Thoracic aorta (tissue), 2 donors: ENCODE measurements around the gene UBE4B. TPM values are rescaled to one million over a fixed set of nuclear protein-coding genes. Genes with fewer than 3 reads are reported as not detected.

ENCODE experiments used
- ATAC-seq: fragments of 150-250 bp; one replicate; pipeline ENCODE4 v1.8.0; 2017; ENCODE audit warnings: low read depth; ENCODE audit not compliant: insufficient number of reproducible peaks, low FRiP score
- DNase-seq: peaks from one replicate; pipeline ENCODE4 v3.0.0-alpha.2; 2020; ENCODE audit warnings: low spot score
- H3K27ac ChIP-seq, 2 donors: fragments of 200-600 bp; sonication (generic); 1 replicate in 1 of 2; 2 replicates in 1 of 2; pipeline ENCODE4 v1.5.1; 2016; ENCODE audit warnings: mild to moderate bottlenecking in 2 of 2, moderate library complexity in 2 of 2
- H3K27me3 ChIP-seq: fragments of 200-600 bp; sonication (generic); replicated peaks from 2 replicates; pipeline ENCODE4 v1.6.0; 2016; ENCODE audit warnings: mild to moderate bottlenecking; ENCODE audit not compliant: insufficient read depth
- H3K36me3 ChIP-seq: fragments of 200-600 bp; sonication (generic); one replicate; pipeline ENCODE4 v1.5.1; 2016
- H3K4me1 ChIP-seq, 2 donors: fragments of 200-600 bp; sonication (generic); 1 replicate in 1 of 2; 2 replicates in 1 of 2; pipeline versions ENCODE4 v1.5.1 to v1.6.0; 2016; ENCODE audit warnings: low read depth in 2 of 2, mild to moderate bottlenecking in 1 of 2; ENCODE audit not compliant: control insufficient read depth in 1 of 2
- H3K4me3 ChIP-seq: fragments of 200-600 bp; sonication (generic); 2 replicates; pipeline ENCODE4 v1.5.1; 2016; ENCODE audit warnings: mild to moderate bottlenecking
- H3K9me3 ChIP-seq: fragments of 200-600 bp; sonication (generic); 2 replicates; pipeline ENCODE4 v1.5.1; 2016
- CTCF ChIP-seq: fragments of 200-600 bp; sonication (generic); IDR thresholded peaks from one replicate; pipeline ENCODE4 v1.5.1; 2019; ENCODE audit warnings: antibody characterized with exemption
- total RNA-seq, 2 donors: library from RNA; depleted of rRNA; stranded (reverse); fragments of >200 nt; gene quantifications; one replicate each; pipeline versions ENCODE4 v1.1.0 to v1.2.3, GENCODE V29; 2016

Gene UBE4B
- total RNA-seq, 2 donors from 2014 or later, result 55.0 to 89.2 TPM

DNA sequence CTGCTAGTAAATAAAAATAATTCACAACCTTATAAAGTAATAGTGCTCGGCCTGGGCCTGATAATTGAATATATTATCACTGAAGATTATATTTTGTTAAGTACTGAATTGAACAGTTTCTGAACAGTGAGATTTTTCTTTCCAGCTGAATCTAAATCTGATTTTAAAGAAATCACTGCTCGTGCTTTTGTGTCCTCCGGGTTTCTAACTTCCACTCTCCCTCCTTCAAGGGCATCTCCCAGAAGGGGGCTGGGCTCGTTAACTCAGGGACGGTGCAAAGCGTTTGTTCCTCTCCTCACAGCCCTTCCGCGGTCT is 176.8 kb downstream of the UBE4B start:
- ATAC-seq, result no peak
- TF ChIP-seq CTCF, result no peak
- Histone ChIP-seq H3K4me3 (peak overlapping the region; percentile 96), H3K4me1 (peaks cover 15 to 29% of the 10 kb centered on the region in 2 donors), H3K36me3 (no peaks in the 10 kb centered on the region), H3K27ac (peak overlapping the region; percentile 96 to 100), H3K27me3 (no peaks in the 10 kb centered on the region), H3K9me3 (no peaks in the 10 kb centered on the region)
- DNase-seq, result no peak

GRCh38 chr1:10209905-10210810 is 177.4 kb downstream of the UBE4B start, which contains the start of gene KIF1B:
Gene KIF1B, plus strand, starts transcription at chr1:10210570. Its CDS starts 21,759 bp downstream, at chr1:10232329.
- Histone ChIP-seq H3K4me3 (peak within 1 kb of the TSS; percentile 96), H3K27me3 (no peaks in the 10 kb centered on the region), H3K36me3 (no peaks in the 10 kb centered on the region), H3K9me3 (no peaks in the 10 kb centered on the region), H3K4me1 (peaks cover 15 to 32% of the 10 kb centered on the region in 2 donors), H3K27ac (peak within 1 kb of the TSS; percentile 100)
- TF ChIP-seq CTCF, result peak; percentile 99
- DNase-seq (peak; percentile 95), ATAC-seq (peak; percentile 77)

DNA sequence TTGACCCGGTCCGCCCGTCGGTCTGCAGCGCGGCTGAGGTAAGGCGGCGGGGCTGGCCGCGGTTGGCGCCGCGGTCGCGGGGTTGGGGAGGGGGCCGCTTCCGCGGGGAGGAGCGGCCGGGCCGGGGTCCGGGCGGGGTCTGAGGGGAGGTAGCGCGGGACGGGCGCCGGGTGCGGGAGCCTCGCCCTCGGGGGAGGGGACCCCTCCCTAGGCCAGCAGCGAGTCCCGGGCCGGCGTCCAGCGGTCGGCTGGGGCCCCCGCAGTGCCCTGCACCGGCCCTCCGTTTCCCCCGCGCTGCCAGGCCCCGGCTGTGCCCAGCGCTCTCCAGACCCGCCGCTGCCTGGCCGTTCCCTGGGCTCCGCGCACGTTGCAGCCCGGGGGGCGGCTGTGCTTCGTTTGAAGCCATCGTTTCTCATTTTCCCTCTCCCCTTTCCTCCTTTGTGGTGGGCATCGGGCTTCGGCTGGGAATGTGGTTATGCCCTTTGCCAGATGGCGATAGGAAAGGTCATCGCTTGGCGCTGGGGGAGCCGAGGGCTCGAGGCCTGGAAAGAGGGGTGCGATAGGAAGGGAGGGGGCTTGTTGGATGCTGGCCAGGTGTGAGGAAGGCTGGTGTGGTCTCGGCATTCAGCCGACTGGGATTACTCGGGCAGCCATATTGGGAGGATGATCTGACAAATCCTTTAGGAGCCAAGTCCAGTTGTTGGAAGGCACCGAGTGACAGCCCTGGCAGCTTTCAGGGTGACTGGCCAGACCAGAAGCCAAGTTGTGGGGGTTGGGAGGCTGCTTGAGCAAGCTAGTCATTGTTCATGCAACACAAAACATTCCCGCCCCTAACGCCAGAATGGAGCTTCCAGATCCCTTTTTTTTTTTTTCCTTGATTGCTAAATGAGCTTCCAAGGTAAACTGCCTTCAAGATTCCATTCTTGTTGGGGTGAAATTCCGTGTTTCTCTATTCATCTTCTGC is 178.4 kb downstream of the UBE4B start:
- Histone ChIP-seq H3K27me3 (no peaks in the 10 kb centered on the region), H3K36me3 (no peaks in the 10 kb centered on the region), H3K4me3 (peak overlapping the region; percentile 96), H3K9me3 (no peaks in the 10 kb centered on the region), H3K27ac (peak overlapping the region; percentile 100), H3K4me1 (peaks cover 15 to 41% of the 10 kb centered on the region in 2 donors)
- TF ChIP-seq CTCF, result no peak
- DNase-seq (peak; percentile 97), ATAC-seq (peak; percentile 60)

DNA sequence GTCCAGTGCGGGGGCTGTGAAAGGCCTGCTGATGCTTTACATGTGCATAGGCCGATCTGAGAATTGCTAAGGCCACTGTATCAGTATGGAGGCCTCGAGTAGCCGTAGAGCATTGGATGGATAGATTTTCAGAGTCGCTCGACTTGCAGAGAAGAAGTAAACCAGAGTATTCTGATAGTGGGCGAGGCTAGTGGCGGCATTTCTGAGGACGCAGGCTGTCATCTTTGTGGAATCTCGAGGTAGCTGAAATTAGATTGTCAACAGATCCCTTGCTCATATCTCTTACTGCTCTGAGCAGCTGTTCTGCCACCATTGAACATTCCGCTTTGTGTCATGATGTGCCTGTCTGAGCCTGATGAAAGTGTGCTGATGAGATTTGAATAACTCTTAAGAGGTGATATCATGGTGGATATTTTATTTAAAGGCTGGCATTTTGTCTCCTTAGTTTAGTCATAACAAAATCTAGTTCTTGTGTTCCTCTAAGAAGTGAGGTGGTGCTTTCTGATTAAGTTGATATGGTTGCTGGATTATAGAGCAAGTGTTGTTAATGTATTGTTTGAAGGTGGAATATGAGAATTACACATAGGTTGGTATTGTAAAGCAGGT is 179.2 kb downstream of the UBE4B start:
- Histone ChIP-seq H3K9me3 (no peaks in the 10 kb centered on the region), H3K36me3 (no peaks in the 10 kb centered on the region), H3K4me1 (peaks cover 21 to 49% of the 10 kb centered on the region in 2 donors), H3K27me3 (no peaks in the 10 kb centered on the region), H3K4me3 (peak overlapping the region; percentile 96), H3K27ac (peak overlapping the region; percentile 54 to 100)
- no peak for TF ChIP-seq CTCF
- no peak for DNase-seq
- ATAC-seq, result no peak
